Measurements from ENCODE around the gene PEAK1.
"Not testable (repeated sequence)": the region's sequence is repeated elsewhere in the genome, so short reads cannot be mapped to it uniquely, and the experiment has no call there.

PEAK1 gene

DNA sequence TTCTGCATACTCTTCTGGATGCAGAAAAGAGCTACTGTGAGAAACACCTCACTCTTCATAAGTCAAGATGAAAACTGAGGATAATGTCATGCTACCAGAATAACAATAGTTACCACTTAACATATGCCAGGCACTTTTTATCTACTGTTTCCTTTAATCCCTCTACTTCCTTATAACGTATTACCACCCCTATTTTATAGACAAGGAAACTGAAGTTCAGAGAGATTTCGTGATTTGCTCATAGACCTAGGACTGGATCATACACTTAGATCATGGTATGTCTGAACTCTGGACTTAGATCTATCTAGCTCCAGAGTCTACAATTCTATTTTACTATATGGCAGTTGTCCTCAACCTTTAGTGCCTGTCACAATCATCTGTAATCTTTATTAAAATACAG lies 193.3 kb downstream of the PEAK1 start:
- no peak for DNase-seq (ENCODE audit: low read depth, low spot score)

DNA sequence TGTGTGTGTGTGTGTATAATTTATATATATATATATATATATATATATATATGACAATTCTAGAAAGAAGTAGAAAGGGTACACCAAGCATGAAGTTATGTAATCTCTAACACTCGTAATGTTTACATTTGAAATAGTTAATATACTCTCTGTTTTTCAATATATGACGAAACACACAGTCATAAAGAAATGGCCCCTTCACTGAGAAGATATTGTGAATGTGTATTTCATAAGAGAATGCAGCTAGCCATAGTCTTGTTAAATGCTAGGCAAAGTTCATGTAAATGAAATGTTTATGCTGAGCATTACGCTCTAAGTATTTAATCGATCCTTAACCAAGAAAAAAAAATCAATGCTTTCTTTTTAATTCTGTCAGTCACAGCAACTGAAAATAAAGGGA lies 194.3 kb downstream of the PEAK1 start:
- DNase-seq (ENCODE audit: low read depth, low spot score): no peak

GRCh38 chr15:77225088-77225487 lies 194.8 kb downstream of the PEAK1 start:
- DNase-seq (ENCODE audit: low read depth, low spot score): no peak

DNA sequence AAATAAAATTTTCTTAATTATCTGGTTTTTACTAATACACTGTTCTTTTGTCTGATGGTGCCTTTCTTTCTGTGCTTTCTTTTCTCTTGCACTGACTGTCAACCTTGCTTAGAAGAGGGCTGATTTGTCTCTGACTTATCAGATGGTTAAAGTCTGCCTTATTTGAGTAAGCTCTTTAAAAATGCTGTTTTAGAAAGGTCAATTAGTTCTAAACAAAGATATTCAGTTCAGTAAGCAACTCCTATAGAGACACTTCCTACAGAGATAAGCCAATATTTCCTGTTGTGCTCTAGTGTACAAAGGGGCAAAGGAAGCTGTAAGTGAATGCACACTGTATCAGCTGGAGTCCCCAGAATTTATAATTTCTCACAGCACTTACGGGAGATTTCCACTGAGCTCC lies 195.6 kb downstream of the PEAK1 start:
- no peak for DNase-seq (ENCODE audit: low read depth, low spot score)

DNA sequence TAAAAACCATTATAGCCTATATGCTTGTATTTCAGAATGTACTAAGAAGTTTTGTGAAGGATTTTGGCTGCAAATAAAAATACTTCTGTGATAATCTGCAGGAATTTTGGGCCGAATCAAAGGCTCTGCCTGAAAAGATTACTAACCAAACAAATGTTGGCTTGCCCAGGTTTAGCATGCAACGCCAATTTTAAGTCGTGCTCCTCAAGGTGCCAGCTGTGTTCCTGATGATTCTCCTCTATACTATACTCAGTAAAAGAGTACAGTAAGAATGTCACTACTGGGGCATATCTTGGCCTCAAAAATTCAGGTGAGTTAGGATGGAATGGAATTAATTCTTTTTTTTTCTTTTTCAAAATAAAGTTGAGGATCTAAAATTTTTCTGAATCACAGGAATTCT lies 198.2 kb downstream of the PEAK1 start:
- no peak for DNase-seq (ENCODE audit: low read depth, low spot score)

DNA sequence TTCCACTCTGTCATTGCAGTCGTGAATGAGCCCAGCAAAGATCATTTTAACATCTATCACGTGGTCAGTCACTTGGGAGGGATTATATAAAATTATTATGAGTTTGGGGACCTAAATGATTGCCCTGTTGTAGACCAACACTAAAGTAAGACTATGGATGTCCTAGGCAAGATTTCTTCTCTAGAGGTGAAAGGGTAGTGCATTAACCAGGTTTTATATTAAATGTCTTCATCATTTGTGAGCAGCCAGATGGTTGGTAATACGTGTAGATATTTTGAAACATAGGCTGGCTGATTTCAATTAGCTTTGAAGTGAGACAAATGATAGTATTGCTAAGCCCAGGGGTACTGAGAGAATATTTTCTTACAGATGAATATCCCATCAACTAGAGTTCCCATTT lies 198.7 kb downstream of the PEAK1 start:
- no peak for DNase-seq (ENCODE audit: low read depth, low spot score)

DNA sequence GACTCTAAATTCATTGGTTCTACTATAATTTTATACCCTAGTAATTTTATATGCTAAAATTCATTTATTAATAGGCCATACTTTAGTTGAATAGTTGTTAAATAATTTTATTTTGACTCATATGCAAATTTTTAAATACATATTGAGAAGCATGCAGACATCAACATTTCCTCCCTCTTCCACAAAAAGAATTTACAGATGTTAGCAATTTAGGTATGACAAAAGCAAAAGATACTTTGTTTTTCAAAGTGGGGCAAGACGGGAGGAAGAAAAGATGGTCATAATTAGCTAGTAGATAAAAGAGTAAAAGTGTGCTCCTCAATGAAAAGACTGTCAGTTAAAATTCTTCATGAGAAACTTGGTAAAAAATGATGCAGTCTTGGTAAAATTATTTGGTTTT lies 200.1 kb downstream of the PEAK1 start:
- no peak for DNase-seq (ENCODE audit: low read depth, low spot score)

DNA sequence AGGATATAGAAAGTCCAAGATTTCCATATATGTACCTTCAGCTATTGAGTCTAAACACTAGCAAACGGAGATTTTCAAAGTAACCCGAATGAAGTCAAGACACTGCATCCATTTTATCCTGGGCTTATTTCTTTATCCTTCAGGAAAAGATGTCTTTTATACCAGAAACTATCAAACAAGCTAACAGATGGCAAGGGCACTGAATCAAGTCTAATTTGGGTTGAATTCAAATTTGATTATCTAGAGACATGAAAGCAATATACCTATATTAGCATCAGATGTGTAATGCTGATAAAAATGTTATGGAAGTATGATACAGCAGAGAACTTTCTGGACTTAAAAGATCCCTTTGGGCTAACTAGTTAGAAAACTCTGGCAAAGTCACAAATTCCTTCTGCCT lies 210.7 kb downstream of the PEAK1 start:
- no peak for DNase-seq (ENCODE audit: low read depth, low spot score)

DNA sequence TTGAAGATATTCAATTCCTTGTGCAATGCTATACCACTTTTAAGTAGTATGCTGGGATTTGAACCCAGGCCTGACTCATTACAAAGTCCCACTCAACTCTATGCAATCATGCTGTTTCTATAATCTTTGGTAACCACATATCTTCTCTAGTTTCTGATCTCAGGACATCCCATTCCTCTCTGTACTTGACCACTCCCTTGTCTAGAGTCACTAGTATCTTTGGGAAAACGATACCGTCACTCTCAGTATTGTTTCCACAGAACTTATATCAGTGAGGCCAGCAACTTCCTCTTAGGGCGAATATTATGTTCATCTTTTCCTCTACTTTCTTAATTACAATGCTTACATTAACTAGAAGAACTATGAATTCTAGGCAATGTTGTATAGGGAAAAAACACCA lies 211.7 kb downstream of the PEAK1 start:
- no peak for DNase-seq (ENCODE audit: low read depth, low spot score)

DNA sequence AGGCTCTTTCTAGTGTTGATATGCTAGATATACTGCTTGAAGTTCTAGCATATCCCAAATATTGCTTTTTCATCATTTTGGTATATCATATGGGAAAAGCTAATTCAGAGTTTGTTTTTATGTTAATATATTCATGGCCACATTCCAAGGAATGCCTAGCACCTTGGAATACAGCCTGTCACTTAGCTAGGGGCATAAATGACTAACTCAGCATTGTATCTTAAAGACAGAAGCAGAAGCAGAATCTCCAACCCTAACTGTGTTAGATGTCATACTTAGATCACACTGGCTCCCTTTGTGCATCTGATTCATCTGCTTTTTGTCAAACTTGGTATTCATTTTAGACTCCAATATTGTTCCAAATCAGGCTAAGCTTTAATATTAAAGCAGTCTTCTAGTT lies 218.2 kb downstream of the PEAK1 start:
- DNase-seq (ENCODE audit: low read depth, low spot score): no peak

DNA sequence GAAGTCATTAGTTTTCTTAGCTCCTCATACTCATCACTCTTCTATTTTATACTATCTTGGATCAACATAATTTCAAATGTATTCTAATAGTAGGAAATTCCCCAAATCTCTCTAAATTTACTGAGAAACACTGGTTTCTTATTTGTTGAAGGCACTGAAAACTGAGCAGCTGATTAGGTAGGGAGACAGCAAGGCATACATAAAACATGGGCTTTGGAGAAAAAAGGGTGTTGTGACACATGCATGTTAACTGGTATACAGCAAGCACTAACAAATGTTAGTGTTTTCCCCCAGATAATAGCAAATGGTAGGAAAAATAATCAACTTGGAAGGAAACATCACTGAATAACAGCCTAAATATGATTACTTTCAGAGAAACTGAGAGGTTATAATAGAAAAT lies 223.5 kb downstream of the PEAK1 start:
- DNase-seq (ENCODE audit: low read depth, low spot score): no peak

- DNase-seq (ENCODE audit: low read depth, low spot score): no peak
These were observed 224.3 kb downstream of the PEAK1 start for GRCh38 chr15:77195586-77195985.

DNA sequence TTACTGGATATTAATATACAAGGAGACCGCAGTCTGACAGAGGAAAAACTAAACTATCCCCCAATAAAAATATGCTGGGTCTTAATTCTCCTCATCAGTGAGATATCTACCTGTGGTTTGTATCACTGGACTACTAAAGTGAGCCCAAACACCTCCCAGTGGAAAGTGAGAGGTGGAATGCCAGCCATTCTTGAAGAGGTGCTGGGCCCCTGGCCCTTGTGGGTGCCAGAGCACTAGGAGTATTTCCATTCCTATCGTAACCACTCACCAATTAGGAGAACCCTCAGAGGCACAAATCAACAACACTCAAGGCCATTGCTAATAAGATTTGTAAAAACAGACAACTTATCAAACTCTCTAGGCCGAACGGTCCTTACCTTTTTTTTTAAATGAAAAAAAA lies 227.5 kb downstream of the PEAK1 start:
- DNase-seq (ENCODE audit: low read depth, low spot score): no peak

- no peak for DNase-seq (ENCODE audit: low read depth, low spot score)
These were observed 228.6 kb downstream of the PEAK1 start for GRCh38 chr15:77191230-77191834.

GRCh38 chr15:77187751-77188464 lies 232.0 kb downstream of the PEAK1 start:
- DNase-seq (ENCODE audit: low read depth, low spot score): no peak

DNA sequence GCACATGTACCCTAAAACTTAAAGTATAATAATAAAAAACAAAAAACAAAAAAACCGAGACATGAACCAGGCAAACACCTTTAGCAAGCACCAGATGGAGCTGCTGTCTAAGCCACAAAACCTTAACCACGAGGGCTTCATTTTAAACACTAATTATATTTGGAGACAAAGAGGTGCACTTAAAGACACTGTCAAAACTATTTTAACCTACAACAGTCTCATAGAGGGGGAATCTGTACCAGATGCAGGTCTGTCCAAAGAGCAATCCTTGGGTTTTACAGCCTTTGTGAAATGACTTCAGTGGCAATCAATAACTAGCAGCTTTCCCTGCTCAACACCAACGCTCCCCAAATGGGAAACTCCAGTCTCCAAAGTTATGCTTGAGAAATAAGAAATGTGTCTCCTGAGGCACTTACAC lies 233.3 kb downstream of the PEAK1 start:
- DNase-seq (ENCODE audit: low read depth, low spot score): no peak

DNA sequence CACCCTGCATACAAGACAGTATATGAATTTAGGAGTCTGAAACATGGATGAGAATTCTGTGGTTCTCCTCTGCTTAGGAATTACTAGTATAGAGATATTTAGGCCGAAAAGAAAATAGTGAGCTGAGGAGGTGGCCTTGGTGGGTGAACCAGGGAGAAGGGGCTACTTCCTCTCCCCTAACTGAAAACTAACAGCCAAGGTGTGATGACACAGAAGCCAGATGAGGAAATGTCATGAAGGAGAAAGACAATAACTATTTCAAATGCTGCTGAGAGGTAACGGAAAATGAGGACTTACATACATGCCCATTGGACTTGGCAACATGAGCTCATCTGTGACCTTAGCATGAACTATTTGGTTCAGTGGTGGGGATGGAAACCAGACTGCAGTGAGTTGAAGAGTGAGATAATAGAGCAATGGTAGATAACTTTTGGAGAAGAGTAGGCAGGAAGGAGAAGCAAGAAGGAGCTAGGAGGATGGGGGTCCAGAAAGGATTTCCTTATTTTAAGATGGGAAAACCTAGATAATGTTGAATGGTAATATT lies 234.6 kb downstream of the PEAK1 start:
- no peak for DNase-seq (ENCODE audit: low read depth, low spot score)

GRCh38 chr15:77184352-77184751 lies 235.6 kb downstream of the PEAK1 start:
- not testable (repeated sequence) for DNase-seq (ENCODE audit: low read depth, low spot score)

DNA sequence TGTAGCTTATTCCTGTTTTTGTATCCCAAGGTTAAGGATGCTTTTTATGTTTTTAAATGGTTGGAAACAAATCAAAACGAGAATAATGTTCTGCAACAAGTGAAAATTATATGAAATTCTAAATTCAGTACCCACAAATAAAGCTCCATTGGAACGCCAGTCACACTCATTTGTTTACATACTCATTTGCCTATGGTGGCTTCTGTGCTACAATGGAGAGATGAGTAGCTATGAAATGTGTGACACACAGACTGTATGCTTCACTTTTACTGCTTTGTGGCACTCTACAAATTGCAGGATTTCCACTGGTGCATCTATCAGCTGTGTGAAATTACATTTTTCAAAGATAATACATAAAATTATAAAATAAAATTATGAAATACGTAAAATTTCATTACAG lies 236.8 kb downstream of the PEAK1 start:
- no peak for DNase-seq (ENCODE audit: low read depth, low spot score)

GRCh38 chr15:77181305-77182074 lies 238.4 kb downstream of the PEAK1 start:
- DNase-seq (ENCODE audit: low read depth, low spot score): no peak

GRCh38 chr15:77180757-77181156 lies 239.1 kb downstream of the PEAK1 start:
- DNase-seq (ENCODE audit: low read depth, low spot score): no peak

DNA sequence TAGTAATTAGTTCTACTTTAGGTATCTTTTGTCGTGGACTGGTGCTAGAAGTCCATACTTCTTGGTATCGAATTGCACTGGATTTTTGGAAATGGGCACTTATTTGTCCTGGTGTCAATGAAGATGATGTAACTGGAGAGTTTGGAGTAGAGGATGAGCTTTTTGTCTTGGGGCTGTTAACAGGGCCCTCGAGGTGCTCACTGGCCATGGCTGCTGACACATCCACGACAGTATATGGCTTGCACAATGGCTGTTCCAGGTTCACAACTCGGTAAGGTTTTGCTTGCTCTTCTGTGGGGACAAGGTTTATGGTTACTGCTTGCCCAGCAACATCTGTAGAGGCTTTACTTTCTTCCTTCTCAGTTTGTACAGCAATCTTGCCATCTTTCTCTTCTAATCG lies 239.6 kb downstream of the PEAK1 start:
- no peak for DNase-seq (ENCODE audit: low read depth, low spot score)

GRCh38 chr15:77179541-77179998 lies 240.3 kb downstream of the PEAK1 start:
- no peak for DNase-seq (ENCODE audit: low read depth, low spot score)
